GM18502 (cell line): ENCODE measurements around the gene SLC5A6.
"Not testable (repeated sequence)": the region's sequence is repeated elsewhere in the genome, so short reads cannot be mapped to it uniquely, and the experiment has no call there.

Source experiments
- ATAC-seq: cut with Tn5 transposase; IDR thresholded peaks from one replicate; pipeline ENCODE4 v1.9.1; 2021; ENCODE audit warnings: mild to moderate bottlenecking; ENCODE audit not compliant: unreplicated experiment, poor library complexity

SLC5A6 gene

GRCh38 chr2:27208486-27209050 lies 3.5 kb downstream of the SLC5A6 start:
- no peak for ATAC-seq

- ATAC-seq, result no peak
Observed at GRCh38 chr2:27206346-27206745, 5.7 kb downstream of the SLC5A6 start.

- ATAC-seq, result no peak
Observed at GRCh38 chr2:27205206-27205605, 6.9 kb downstream of the SLC5A6 start.

- no peak for ATAC-seq
Observed at GRCh38 chr2:27204566-27204965, 7.5 kb downstream of the SLC5A6 start.

GRCh38 chr2:27203741-27204140 lies 8.3 kb downstream of the SLC5A6 start:
- no peak for ATAC-seq

GRCh38 chr2:27202854-27203253 lies 9.2 kb downstream of the SLC5A6 start:
- no peak for ATAC-seq

- no peak for ATAC-seq
Observed at GRCh38 chr2:27201675-27202074, 10.4 kb downstream of the SLC5A6 start.

- no peak for ATAC-seq
Observed at GRCh38 chr2:27199241-27199640, 12.8 kb downstream of the SLC5A6 start.

GRCh38 chr2:27198627-27199026 lies 13.4 kb downstream of the SLC5A6 start:
- no peak for ATAC-seq

- not testable (repeated sequence) for ATAC-seq
Observed at GRCh38 chr2:27198068-27198467, 14.0 kb downstream of the SLC5A6 start.

GRCh38 chr2:27195799-27196198 lies 16.3 kb downstream of the SLC5A6 start:
- not testable (repeated sequence) for ATAC-seq

GRCh38 chr2:27194538-27195354 lies 17.3 kb downstream of the SLC5A6 start:
- no peak for ATAC-seq

- no peak for ATAC-seq
Observed at GRCh38 chr2:27191070-27191829, 20.8 kb downstream of the SLC5A6 start.

- no peak for ATAC-seq
Observed at GRCh38 chr2:27189989-27190388, 22.1 kb downstream of the SLC5A6 start.

GRCh38 chr2:27186613-27187345 lies 25.3 kb downstream of the SLC5A6 start:
- no peak for ATAC-seq

- no peak for ATAC-seq
Observed at GRCh38 chr2:27185331-27186026, 26.6 kb downstream of the SLC5A6 start.

GRCh38 chr2:27184115-27184514 lies 28.0 kb downstream of the SLC5A6 start:
- no peak for ATAC-seq

GRCh38 chr2:27182346-27182745 lies 29.7 kb downstream of the SLC5A6 start:
- ATAC-seq, result no peak

- ATAC-seq, result no peak
Observed at GRCh38 chr2:27179344-27180000, 32.6 kb downstream of the SLC5A6 start.
